Urothelium cell line (cell line): ENCODE results near the gene C1orf53.
"Not testable (repeated sequence)": the region's sequence is repeated elsewhere in the genome, so short reads cannot be mapped to it uniquely, and the experiment has no call there.

Source experiments
- DNase-seq: peaks from one replicate; pipeline ENCODE4 v3.0.0; 2011; ENCODE audit warnings: low spot score, mixed read lengths
- FAIRE-seq: peaks from 2 replicates; lab custom pipeline; 2011; peaks lifted over from hg19 to GRCh38; lab: Jason Lieb, UNC

The C1orf53 gene

GRCh38 chr1:197902454-197903195 lies at the start of gene C1orf53:
Gene C1orf53, plus strand, starts transcription at chr1:197902630. Its CDS starts 20 bp downstream, at chr1:197902650.
- FAIRE-seq (peak; percentile 66), DNase-seq (peak; percentile 96)

DNA sequence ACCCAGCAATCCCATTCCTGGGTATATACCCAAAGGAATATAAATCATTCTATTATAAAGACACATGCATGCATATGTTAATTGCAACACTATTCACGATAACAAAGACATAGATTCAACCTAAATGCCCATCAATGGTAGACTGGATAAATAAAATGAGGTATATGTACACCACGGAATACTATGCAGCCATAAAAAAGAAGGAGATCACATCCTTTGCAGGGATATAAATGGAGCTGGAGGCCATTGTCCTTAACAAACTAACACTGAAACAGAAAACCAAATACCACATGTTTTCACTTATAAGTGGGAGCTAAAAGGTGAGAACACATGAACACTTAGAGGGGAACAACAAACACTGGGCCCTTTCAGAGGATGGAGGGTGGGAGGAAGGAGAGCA lies 46.7 kb upstream of the C1orf53 start:
- FAIRE-seq, DNase-seq: not testable (repeated sequence)

GRCh38 chr1:197857477-197857876 lies 45.0 kb upstream of the C1orf53 start:
- FAIRE-seq (no peak), DNase-seq (no peak)

DNA sequence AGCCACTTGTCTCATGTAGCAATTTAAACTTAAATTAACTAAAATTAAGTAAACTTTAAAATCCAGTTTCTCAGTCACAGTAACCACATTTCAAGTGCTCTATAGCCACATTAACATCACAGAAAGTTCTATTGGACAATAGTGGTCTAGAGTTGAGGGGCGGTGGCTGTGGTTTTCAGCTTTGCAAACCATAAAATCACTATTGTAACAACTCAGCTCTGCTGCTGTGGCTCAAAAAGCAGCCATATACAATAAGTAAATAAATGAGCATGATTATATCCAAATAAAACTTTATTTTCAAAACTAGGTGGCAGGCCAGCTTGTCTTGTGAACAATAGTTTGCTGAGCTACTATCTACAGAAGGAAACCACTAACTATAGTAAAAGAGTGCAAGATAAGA lies 43.4 kb upstream of the C1orf53 start:
- FAIRE-seq (no peak), DNase-seq (no peak)

DNA sequence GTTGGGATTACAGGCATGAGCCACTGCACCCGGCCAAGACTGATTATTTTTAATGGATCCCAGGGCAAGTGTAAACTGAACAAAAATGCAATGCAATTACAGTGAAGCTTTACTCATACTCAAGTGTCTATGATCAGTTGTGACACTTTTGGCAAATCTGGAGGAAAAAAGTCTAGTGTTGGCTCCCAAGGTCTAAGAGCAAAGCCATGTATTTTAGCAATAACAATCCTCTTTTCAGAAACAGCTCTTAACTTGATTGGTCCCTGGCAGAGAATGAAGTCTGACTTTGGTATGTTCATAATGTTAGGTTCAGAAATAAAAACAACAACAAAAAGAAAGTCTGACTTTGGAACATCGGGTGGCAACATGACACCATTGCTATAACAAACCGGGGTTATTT lies 40.2 kb upstream of the C1orf53 start:
- FAIRE-seq, result no peak
- DNase-seq, result no peak

DNA sequence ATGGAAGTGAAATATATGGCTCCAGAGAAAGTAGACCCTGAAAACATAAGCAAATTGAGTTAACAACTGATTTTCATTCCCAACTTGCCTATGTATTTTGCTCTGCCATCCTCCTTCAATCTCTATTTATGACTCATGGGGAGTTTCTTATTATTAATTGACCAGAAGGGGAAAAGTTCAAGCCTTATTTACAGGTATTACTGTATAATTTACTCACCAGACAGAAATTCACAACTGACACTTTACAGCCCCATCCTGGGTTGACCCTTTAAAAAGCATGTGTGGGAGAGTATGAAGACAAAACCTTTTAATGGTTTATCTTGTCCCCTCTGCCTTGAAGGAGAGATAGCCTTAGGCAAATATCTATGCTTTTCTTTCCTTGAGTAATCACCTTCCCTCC lies 39.8 kb upstream of the C1orf53 start:
- FAIRE-seq (no peak), DNase-seq (no peak)

GRCh38 chr1:197865809-197866208 lies 36.6 kb upstream of the C1orf53 start:
- FAIRE-seq (no peak), DNase-seq (no peak)

DNA sequence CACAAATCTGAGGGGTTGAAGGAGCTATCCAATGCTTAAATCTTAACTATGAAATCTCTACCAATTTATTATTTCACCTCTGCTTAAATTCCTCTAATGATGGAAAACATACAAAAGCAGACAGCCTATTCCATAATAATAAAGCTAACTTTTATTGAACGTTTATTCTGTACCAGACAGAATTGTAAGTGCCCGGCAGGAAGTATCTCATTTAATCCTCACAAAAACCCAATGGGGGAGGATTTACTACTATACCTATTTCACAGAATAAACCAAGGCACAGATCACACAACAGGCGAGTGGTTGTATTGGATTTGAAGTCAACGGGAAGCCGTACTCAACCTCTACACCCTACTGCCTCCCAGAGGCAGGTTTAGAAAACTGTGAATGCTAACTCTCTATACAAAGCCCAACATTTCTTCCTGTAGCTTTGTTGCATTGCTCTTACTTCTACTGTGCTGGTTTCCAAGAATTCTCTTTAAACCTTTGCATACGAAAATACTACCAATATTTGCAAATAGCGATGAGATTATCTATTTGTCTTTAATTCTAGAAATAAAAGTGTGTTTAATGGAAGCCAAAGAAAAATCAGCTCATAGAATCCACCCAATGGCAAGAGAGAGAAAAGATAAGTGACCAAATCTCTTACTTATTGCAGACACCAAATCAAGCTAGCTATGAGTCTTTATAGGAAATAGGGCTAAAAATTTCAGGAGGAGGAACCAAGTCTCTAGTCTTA lies 33.5 kb upstream of the C1orf53 start:
- FAIRE-seq (no peak), DNase-seq (peak; percentile 54)

DNA sequence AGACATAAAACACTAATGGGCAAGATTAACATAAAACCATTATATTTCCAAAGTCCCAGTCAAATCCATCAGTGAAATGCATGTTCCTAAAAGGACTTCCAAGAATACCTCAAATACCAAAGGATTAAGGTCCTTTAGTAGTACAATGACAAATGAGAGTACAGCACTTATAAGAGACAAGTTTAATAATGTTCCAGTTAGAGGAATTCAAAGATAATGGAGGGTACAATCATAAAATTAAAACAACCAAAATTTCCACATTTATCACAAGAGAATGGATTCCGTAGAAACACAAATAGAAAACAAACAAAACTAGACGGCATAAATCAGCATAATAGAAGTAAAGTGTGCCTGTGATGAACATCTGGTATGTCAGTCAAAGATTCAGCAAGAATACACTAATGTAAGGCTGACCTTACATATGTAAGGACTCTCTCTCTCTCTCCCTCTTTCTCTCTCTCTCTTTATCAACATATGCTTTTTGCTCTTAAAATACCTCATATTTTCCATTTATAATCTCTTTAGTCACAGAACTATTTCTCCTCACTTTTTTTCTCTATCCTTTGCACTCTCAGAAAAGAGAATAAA lies 32.8 kb upstream of the C1orf53 start:
- DNase-seq (no peak), FAIRE-seq (no peak)

GRCh38 chr1:197876894-197877293 lies 25.5 kb upstream of the C1orf53 start:
- FAIRE-seq, result no peak

GRCh38 chr1:197880385-197880784 lies 22.0 kb upstream of the C1orf53 start:
- not testable (repeated sequence) for FAIRE-seq, DNase-seq

More at GRCh38 chr1:197876894-197877293, 25.5 kb upstream of the C1orf53 start:
- DNase-seq, result no peak

- not testable (repeated sequence) for DNase-seq, FAIRE-seq
Observed at GRCh38 chr1:197882241-197882640, 20.2 kb upstream of the C1orf53 start.

GRCh38 chr1:197884173-197884572 lies 18.3 kb upstream of the C1orf53 start:
- FAIRE-seq (no peak), DNase-seq (no peak)

DNA sequence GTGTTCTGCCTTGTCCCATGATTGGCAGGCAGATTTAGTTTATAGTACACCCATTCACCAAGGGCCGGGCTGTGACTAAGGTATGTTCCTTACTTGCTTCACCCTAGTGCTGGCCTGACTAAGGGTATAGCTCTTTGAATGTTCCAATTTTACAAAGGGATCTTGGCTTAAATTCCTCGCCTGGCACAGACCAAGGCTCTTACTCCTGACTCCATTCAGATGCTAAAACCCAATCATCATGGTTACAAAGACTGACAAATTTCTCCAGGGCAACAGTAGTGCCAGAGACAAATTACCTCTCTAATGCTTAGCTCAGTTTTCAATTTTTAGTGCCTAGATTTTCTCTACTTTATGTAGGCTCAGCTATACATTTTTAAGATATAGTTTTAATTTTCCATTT lies 11.5 kb upstream of the C1orf53 start:
- FAIRE-seq, result no peak
- DNase-seq, result no peak

DNA sequence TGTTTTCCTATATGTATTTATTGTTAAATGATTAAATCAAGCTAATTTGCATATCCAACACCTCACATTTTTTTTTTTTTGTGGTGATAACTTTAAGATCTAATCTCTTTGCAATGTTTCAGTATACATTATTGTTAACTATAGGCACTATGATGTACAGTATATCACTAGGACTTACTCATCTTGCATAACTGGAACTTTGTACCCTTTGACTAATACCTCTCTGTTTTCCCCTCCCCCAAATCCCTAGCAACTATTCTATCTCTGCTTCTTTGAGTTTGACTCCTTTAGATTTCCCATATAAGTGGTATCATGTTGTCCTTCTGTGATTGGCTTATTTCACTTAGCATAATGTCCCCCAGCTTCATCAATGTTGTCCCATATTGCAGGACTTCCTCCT lies 9.7 kb upstream of the C1orf53 start:
- FAIRE-seq (no peak), DNase-seq (no peak)

DNA sequence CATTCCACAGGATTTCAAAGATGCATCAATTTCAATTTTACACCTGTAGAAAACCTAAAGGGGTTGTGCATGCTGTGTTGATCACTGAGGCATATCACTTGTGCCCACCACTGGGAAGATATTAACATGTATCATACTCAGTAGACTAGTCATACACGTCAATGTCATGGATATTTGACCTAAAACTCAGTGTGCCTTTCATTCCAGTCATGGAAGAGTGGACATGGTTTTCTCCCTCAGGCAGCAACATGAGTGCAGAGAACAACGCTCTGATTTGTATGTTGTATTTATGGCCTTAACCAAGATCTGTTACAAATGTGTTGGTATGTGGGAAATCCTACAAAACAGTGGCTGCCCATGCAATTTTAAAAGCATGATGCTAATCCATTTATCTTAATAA lies 6.1 kb upstream of the C1orf53 start:
- FAIRE-seq (peak; percentile 30), DNase-seq (no peak)

GRCh38 chr1:197899037-197899436 lies 3.4 kb upstream of the C1orf53 start:
- DNase-seq (no peak), FAIRE-seq (no peak)

DNA sequence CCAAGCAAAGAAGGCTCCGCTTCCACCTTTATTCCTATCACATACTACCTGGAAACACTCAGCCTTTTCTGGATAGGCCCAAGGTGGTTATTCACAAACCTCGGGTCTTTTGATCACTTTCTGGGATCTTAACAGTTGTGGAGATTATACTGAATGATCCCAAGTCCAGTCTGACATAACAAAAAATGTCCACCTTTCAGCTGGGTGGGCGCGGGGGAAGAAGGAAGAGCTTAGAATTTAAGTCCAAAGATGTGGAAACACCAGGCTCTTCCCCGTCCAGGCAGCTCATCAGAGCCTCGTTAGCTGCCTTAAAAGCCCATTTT lies 338 bp upstream of the C1orf53 start:
- no peak for DNase-seq
- FAIRE-seq, result no peak

DNA sequence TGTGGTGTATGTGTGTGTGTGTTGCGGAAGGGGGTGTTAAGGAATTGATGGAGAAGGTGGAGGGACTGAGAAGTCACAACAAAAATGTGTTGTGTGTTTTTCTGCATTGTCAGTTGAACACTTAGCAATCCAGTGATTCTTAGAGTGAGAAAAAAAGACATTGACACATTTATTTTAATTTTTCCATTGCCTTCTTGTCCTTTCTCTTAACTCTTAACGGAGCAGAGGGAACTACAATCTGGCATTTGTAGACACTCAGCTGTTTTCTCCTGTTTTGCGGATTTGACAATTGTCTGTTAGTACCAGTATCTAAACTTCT lies 725 bp downstream of the C1orf53 start:
- FAIRE-seq, result no peak
- DNase-seq, result no peak

- FAIRE-seq (no peak), DNase-seq (no peak)
Observed at GRCh38 chr1:197904126-197904787, 1.8 kb downstream of the C1orf53 start.

DNA sequence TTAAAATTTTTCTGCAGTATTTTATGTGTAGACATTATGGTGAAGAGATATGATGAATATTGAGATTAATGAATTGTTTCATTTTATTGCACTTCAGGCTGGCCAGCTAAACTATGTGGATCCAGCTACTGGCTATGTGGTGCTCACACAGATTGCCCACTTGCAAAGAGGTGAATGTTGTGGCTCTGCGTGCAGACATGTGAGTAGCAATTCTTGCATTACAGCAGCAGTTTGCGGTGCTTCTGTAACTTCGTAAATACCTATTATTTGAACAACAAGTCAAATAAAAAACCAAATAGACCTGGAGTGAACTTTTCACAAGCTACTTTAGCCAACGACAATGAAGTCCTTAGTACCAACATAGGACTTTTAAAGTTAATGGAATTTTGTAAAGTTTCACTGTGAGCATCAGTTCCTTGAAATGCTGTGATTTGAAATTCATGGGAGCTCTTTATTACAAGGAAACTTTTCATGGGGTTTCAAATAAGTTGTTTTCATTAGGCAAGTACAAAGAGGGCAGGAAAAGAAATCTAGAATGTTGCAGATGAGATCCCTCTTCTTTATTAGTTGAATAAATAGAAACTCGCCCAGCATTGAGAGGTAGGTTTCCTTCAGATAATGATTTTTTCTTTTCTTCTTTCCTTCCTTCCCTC lies 3.4 kb downstream of the C1orf53 start:
- no peak for FAIRE-seq
- DNase-seq, result no peak
